GM12864 (cell line): ENCODE measurements around the gene SHISAL2A.

Source experiments
- DNase-seq: peaks from one replicate; pipeline ENCODE4 v3.0.0-alpha.2; 2011; ENCODE audit warnings: low read depth
- H3K4me3 ChIP-seq: 2 replicates; pipeline ENCODE4 v1.5.1; 2011; ENCODE audit warnings: mild to moderate bottlenecking, low read depth, low read length, control low read depth
- TF ChIP-seq, protein P1 (sequence below): IDR thresholded peaks from 2 replicates; pipeline ENCODE4 v1.5.1; 2011; ENCODE audit warnings: low read depth, mild to moderate bottlenecking, moderate library complexity, low read length, control low read depth, inconsistent platforms; ENCODE audit errors: missing control alignments

SHISAL2A gene

GRCh38 chr1:52595061-52595460 lies 37.9 kb upstream of the SHISAL2A start:
- DNase-seq: no peak
- TF ChIP-seq, protein P1, sequence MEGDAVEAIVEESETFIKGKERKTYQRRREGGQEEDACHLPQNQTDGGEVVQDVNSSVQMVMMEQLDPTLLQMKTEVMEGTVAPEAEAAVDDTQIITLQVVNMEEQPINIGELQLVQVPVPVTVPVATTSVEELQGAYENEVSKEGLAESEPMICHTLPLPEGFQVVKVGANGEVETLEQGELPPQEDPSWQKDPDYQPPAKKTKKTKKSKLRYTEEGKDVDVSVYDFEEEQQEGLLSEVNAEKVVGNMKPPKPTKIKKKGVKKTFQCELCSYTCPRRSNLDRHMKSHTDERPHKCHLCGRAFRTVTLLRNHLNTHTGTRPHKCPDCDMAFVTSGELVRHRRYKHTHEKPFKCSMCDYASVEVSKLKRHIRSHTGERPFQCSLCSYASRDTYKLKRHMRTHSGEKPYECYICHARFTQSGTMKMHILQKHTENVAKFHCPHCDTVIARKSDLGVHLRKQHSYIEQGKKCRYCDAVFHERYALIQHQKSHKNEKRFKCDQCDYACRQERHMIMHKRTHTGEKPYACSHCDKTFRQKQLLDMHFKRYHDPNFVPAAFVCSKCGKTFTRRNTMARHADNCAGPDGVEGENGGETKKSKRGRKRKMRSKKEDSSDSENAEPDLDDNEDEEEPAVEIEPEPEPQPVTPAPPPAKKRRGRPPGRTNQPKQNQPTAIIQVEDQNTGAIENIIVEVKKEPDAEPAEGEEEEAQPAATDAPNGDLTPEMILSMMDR: no peak
- no peak overlapping the region for H3K4me3 ChIP-seq

DNA sequence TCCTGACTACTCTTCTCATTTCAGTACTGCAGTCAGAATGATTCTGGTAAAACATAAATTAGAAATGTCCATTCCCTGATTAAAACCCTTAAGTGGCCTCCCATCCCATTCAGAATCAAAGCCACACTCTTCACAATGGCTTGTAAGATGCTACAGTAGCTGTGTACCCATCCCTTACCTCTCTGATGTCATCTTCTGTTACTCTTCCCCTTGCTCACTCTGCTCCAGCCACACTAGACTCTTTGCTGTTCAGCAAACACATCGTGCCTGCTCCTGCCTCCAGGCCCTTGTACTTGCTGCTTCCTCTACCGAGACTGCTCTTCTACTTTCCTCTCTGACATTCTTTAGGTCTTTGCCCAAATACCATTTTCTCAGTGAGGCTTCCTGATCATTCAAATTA lies 35.1 kb upstream of the SHISAL2A start:
- no peak for DNase-seq
- no peak overlapping the region for H3K4me3 ChIP-seq
- TF ChIP-seq, protein P1: no peak

GRCh38 chr1:52598729-52599128 lies 34.2 kb upstream of the SHISAL2A start:
- TF ChIP-seq, protein P1: no peak
- DNase-seq: no peak
- H3K4me3 ChIP-seq: no peak overlapping the region

- DNase-seq: no peak
- H3K4me3 ChIP-seq: no peak overlapping the region
- TF ChIP-seq, protein P1: no peak
These were observed 33.7 kb upstream of the SHISAL2A start for GRCh38 chr1:52599236-52599635.

DNA sequence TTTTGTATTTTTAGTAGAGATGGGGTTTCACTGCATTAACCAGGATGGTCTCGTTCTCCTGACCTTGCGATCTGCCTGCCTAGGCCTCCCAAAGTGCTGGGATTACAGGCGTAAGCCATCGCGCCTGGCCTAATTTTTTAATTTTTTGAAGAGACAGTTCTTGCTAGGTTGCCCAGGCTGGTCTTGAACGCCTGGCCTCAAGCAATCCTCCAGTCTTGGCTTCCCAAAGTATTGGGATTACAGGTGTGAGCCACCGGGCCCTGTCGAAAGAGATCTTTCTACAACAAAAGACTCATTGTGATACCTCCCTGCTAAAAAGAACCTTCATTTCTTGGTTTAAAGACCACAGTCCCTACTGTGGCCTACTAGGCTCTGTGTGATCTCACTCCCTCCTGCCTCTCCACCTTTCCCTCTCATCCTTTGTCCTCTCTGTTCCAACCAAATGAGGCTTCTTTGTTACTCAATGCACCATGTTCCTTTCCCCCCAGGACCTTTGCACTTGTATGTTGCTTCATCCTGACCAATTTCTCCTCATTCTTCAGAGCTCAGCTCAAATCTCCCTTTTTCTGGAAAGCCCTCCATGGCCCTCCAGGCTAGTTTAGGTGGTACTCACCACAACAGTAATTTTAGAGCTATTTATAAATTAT lies 32.3 kb upstream of the SHISAL2A start:
- no peak overlapping the region for H3K4me3 ChIP-seq

DNA sequence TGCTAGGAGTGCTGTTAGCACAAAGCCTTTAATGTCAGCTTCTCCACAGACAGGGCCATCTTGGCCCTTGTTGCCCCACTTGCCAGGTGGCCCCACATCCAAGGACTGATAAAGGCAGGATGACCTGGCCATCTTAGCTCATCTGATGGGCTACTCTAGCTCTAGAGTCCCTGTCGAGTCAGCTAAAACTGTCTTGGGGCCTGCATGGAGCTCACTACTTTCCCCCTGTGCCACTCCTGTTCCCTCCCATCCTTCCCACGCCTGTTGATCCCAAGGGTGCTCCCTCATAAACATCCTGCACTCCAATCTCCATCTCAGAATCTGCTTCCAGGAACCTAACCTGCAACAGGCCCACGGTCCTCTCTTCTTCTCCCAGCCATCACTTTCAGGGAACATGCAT lies 31.4 kb upstream of the SHISAL2A start:
- DNase-seq: no peak
- TF ChIP-seq, protein P1: no peak
- H3K4me3 ChIP-seq: no peak overlapping the region; the same call in 1 of the 2 replicates

More for the DNA sequence above, 32.3 kb upstream of the SHISAL2A start:
- TF ChIP-seq, protein P1: no peak
- no peak for DNase-seq
